Activated T-cell treated with anti-CD3 and anti-CD28 coated beads, Interleukin-2, amount 50 U/mL, for 1 hour (primary cell): Measurements from ENCODE around the gene NDUFAB1.
"Not testable (repeated sequence)": the region's sequence is repeated elsewhere in the genome, so short reads cannot be mapped to it uniquely, and the experiment has no call there.

Experiments used
- DNase-seq: peaks from one replicate; pipeline ENCODE4 v3.0.0-alpha.2; 2020

Gene NDUFAB1

DNA sequence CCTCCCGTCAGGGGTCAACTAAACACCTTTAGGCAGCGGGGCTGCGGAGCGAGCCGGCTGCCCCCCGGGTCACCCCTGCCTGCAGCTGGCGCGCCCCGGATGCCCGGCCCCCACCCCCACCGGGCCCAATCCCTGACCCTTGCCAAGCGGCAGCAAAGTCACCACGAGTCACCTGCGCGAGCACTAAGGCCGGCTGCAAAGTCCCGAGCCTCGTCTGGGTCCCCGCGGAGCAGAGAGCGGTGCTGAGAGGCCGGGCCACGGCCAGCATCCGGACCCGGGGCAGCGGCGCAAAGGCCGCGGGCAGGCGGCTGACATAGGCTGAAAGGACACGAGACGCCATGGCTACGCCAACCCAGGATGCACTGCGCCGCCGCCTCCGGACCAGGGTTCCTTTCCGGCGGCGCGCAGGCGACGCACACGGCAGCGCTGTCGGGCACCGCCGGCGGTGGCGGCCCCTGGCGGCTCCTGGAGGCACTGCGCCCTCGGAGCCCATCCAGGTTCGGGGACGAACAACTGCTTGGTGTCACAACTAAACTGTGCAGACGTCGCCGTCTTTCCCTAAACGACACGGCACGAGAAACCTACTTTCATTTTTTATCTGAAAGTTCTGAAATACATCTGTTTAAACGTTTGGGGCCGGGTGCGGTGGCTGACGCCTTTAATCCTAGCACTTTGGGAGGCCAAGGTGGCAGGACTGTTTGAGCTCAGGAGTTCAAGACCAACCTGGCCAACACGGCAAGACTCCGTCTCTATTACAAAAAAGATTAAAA lies at the start of gene NDUFAB1:
Gene NDUFAB1, minus strand, starts transcription at position 366 of the 770 bp plus-strand sequence. Its CDS starts 26 bp downstream, at position 340.
- DNase-seq: peak; percentile 95

DNA sequence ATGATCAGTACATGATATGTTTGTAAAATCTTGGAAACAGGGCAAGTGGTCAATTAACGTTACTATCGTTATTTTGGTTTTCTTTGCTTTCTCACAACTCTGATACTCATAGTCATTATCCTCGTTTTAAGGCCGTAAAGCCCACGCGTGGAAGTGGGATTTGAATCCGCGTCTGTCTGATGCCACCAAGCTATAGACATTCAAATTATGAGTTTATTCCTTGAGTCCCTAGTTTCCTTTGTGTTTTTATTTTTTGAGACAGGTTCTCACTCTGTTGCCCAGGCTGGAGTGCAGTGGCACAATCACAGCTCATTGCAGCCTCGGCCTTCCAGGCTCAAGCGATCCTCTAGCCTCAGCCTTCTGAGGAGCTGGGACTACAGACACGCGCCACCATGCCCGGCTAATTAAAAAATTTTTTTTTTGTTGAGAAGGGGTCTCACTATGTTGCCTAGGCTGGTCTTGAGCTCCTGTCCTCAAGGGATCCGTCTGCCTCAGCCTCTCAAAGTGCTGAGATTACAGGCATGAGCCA lies 46.2 kb upstream of the NDUFAB1 start:
- DNase-seq: no peak

DNA sequence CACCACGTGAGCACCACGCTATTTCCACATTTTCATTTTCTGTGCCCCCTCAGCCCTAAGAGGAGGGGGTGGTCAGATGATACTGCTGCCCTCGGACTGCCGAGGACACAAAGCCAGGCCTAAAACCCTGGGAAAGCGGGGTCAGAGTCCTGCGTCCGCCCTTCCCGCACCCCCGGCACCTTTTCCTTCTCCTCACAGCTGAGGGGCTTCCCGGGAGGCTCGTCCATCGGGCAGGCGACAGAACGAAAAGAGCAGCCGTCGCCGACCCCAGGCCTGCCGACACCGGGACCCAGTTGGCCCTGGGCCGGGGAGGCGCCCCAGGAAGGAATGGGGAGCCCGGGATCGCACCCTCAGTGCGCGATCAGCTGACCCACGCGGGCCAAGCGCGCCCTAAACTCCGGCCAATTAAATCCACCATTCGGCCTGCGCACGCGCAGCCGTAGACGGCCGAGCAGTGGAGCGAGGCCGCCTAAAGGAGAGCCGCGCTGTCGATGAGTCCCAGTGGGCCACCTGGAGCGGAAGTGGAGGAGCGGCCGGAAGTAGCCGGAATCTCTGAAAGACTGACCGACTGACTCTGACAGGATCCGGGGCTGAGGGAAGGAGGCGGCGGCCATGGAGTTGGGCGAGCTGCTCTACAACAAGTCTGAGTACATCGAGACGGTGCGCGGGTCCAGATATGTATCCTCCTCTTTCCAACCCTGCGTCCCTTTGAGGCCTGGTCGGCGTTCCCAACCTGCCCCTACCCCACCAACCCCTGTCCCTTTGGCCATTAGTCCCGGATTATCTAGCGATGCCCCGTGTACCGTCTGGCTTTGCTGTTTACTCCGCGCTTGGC lies 45.0 kb upstream of the NDUFAB1 start, which contains the start of the genes DCTN5 and PALB2:
Gene DCTN5, plus strand, starts transcription at position 536 of the 835 bp plus-strand sequence. Its CDS starts 77 bp downstream, at position 613.
Gene PALB2, minus strand, starts transcription at position 380 of the 835 bp plus-strand sequence. Its CDS starts 153 bp downstream, at position 227.
- DNase-seq: peak; percentile 81

DNA sequence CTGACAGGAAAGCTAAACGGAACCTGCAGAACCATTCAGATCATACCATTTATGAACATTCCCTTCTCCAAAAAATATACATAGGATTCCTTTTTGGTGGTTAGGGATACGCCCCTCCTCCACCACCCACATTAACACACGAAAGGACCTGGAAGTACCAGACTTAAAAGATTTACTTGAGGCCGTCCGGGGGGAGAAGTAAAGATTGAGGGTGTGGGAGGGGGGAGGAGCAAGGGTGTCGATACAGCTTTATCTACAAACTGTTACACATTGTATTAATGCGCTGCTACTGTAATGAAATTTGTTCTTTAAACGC lies 44.5 kb upstream of the NDUFAB1 start:
- DNase-seq: no peak

DNA sequence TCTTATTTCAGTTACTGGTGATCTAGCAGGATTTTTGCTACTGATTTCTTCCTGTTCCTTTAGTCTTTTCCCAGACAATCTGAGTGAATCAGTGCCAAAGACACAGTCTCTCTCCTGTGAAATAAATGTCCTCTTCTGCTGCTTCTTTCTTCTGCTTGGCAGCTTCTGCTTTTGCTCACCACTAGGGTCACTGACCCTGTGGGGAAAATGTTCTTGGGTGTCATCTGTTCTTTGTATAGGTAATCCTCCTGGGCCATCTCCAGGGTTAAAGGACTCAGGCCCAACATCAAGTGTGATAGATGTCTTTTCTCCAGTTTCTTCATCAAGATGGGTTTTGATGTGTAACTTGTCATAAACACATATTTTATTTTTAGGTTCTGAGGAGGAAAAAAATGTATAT lies 39.8 kb upstream of the NDUFAB1 start:
- no peak for DNase-seq

DNA sequence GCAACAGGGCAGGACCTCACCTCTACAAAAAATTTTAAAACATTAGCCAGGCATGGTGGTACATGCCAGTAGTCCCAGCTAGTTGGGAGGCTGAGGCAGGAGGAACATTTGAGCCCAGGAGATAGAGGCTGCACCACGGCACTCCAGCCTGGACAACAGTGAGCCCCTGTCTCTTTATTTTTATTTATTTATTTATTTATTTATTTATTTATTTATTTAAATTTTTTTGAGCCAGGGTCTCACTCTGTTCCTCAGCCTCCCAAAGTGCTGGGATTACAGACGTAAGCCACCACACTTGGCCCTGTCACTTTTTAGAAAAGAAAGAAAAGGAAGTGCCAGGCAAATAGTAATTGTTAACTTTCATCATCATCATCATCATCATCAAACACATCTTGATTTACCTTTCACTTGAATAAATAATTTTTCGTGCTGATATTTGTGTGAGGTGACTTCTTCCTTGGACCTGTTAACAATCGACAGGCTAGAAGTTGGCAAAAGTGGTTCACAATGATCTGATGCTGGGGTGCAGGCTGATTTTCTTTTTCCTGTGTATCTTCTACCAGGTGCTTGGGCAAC lies 38.4 kb upstream of the NDUFAB1 start:
- no peak for DNase-seq

DNA sequence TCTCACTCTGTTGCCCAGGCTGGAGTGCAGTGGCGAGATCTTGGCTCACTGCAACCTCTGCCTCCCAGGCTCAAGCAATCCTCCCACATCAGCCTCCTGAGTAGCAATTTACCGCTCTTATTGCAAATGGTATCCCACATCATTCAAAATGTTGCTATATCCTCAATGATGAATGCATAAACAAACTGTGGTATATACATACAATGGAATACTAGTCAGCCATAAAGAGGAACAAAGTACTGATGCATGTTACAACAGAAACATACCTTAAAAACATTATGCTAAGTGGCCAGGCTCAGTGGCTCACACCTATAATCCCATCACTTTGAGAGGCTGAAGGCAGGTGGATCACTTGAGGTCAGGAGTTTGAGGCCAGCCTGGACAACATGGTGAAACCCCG lies 35.8 kb upstream of the NDUFAB1 start:
- not testable (repeated sequence) for DNase-seq

DNA sequence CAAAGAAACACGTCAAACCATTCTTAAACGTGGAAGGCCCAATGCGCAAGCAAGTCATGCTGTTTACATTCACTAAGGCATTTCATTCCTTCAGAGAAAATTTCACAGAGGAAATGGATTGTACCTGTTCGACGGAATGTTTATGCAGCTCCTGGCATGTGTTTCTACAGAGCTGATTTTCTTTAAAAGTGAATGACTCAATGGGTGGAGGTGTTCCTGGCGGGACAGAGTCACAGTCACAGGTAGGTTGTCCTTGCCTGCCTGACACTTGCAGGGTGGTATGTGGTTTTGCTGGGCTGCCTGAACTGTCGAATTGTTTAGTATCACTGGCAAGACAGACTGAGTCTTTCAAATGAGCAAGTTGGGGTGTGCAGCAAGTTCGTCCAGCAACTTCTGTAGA lies 33.4 kb upstream of the NDUFAB1 start:
- DNase-seq: no peak

DNA sequence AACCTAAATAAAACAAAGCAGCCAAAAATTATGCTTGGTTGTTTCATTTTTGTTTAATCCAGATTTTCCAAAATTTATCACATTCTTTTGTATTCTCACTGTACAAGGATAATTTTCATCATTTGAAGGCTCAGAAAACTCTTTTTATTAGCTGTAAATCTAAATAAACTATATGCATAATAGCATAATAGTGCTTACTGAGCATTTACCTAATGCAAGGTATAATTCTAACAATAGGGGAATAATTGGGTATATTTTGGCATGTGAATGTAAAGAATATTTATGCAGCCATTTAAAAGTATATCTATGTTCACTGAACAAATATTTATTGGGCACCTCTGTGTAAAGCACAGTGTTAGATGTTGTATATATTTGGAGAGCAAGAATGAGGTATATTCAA lies 28.0 kb upstream of the NDUFAB1 start:
- no peak for DNase-seq

DNA sequence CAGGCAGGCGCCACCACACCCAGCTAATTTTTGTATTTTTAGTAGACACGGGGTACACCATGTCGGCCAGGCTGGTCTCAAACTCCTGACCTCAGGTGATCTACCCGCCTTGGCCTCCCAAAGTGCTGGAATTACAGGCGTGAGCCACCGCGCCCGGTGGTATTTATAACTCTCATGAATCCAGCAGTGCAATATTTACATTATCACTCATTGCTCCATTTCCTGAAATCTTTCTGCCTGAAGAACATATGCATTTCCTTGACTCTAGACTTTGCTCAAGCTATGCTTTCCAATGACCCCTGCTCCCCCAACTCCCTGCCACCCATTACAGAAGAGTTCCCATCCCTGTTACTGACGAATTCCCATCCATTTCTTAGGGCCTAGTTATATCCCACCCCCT lies 19.7 kb upstream of the NDUFAB1 start:
- no peak for DNase-seq

DNA sequence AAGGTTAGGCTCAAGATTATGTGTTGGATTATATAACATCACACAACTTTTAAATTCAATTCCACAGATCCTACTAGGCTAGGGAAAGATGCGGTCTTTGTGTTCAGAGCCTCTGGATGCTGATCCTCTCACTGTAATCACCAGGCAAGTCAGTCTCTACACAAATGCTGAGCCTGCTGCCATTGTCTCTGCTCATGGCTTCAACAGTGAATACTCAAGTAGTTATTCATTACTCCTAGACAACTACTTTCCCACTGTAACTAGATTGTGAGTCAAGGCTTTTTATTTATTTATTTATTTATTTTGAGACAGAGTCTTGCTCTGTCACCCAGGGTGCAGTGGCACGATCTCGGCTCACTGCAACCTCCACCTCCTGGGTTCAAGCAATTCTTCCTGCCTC lies 15.8 kb upstream of the NDUFAB1 start:
- no peak for DNase-seq

DNA sequence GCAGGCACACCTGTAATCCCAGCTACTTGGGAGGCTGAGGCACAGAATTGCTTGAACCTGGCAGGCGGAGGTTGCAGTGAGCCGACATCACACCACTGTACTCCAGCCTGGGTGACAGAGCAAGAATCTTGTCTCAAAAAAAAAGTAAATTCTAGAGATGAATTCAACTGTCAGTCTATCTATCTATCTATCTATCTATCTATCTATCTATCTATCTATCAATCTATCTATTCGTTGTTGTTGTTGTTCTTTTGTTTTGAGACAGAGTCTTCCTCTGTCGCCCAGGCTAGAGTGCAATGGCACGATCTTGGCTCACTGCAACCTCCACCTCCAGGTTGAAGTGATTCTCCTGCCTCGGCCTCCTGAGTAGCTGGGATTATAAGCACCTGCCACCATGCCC lies 14.8 kb upstream of the NDUFAB1 start:
- not testable (repeated sequence) for DNase-seq

DNA sequence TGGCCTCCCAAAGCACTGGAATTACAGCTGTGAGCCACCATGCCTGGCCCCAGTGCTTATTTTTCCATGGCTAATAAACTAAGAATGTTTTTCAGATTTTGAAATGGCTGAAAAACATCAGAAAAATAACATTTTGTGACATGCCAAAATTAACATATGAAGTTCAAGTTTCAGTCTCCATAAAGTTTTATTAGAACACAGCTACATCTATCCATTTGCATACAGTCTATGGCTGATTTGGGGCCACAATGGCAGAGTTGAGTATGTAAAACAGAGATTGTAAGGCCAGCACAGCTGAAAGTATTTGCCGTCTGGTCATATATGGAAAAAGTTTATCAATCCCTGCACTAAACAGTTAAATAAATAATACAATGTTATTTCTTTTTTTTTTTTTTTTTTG lies 13.8 kb upstream of the NDUFAB1 start:
- DNase-seq: no peak

DNA sequence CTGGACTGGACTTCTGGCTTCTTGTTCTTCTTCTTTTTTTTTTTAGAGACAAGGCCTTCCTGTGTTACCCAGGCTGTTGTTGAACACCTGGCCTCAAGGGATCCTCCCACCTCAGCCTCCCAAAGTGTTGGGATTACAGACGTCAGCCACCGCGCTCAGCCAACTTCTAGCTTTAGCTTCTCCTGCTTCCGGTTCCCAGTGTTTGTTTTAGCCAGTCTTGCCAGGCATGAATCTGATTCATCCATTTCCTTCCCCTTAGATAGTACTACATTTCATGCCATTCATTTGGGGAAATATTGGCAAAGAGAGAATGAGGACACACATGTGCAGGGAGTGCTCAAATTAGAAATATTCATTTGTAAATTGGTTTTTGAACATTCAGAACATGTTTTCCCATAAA lies 12.1 kb upstream of the NDUFAB1 start:
- no peak for DNase-seq

DNA sequence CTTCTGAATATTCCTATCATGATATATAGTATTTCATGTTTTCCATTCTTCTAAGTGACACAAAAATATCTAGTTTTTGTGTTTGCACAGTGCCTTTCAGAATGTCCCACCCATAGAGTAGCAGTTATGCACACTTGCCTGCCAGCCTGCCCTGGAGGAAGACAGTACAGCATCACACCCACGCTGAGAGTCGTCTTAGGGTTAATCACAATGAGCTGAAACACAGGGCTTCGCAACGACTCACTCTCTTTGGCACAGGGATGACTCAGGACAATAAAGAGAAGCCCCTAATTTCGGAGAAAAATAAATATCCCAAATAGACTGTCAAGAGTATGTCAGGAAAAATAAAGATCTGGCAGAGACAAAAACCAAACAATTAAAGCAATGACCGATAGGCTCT lies 11.6 kb upstream of the NDUFAB1 start:
- DNase-seq: no peak

DNA sequence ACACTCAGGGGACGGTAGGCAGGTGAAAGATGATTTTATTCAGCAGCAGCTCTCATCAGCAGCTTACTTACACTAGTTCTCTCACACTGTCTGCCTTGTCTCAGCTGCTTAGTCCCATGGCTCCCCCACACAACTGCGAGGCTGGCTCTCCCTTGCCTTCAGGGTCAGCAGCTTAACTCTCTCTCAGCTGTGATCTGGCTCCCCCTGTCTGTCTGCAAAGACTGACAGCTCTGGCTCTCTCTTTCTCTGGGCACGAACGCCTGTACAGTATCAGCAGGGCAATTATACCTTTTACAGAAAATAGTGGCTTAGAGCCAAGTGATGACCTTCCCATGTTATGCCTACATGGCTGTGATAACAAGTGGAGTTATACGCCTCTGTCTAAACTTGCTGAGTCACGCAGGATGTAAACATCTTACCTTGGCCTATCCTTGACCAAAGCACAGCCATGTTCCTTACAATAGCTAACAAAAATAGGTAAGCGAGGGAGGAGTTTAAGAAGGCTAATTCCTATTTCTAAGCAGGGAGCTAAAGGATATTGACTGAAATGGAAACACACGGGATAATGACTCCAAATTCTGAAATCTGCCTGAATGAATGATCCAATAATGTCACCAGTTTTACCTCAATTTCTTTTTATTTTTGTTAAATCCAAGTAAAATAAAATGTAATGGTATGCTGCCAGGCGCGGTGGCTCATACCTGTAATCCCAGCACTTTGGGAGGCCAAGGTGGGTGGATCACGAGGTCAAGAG lies 1.1 kb upstream of the NDUFAB1 start:
- peak; percentile 21 for DNase-seq

DNA sequence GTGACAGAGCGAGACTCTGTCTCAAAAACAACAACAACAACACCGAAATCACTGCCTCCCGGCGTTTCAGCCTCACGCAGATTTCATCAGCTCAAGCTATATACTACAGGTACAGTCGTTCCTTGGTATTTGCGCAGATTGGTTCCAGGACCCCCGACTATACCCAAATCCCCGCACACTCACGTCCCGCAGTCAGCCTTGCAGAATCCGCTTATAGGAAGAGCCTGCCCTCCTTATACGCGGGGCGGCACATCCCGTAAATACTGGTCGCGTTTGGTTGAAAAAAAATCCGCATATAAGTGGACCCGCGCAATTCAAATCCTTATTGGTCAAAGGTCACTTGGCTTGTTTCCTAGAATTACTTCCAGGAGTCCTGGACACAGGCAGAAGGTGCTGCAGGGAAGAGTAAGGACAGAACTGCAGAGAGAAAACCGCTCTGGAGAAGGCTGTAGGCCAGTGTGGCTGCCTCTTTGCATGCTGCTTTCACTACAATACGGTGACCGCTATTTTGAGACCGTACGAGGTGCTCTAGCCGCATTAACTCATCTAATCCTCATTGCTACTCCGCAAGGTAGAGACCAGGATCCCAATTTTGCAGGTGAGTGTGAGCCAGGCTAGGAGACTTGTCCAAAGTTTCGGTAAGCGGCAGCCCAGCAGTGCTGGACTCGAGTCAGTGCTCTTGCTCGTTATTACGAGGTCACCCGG lies 718 bp downstream of the NDUFAB1 start:
- DNase-seq: no peak

DNA sequence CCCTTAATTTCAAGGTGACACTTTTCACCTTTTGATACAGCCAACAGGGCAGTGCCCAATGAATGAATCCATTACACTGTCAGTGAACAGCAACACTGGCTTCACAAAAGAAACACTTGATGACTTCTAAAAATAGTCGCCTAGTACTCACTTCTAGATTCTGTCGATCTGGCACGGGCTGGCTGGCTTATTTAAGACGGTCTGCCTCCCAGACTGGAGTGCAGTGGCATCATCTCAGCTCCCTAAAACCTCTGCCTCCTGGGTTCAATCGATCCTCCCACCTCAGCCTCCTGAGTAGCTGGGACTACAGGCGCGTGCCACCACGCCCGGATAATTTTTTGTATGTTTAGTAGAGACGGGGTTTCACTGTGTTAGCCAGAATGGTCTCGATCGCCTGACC lies 1.9 kb downstream of the NDUFAB1 start:
- no peak for DNase-seq

DNA sequence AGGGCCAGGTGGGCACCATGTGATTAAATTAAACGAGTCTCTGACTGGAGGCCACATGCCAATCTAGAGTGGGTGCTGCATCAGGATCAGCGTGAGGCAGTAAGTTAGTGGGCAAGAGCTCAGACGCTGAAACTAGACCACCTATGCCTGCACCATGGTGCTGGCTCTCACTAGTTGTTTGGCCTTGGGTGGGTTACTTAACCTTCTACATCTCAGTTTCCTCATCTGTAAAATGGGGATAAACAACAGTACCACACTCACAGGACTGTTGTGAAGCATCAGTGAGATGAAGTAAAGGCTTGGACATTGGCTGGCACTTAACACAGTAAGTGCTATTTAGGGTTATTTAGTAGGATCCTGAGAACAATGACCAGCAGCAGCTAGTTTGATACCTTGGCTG lies 5.9 kb downstream of the NDUFAB1 start:
- DNase-seq: no peak

DNA sequence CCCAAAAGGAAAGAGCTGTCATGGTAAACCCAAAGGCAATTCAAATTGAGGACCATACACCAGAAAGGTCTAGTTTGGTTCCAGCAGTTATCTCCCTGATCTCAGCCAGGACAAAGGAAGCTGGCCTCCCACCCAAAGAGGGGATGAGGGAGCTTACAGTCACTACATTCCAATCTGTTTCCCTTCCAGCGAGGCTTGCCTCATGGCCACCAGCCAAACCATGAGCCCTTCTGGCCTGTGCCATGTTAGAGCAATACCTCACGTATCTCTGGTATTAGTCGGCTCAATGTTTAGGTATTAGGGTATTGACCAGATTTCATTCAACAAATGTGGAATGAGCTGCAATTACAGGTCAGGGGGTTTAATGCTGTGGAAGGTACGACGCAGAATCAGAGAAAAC lies 8.4 kb downstream of the NDUFAB1 start:
- no peak for DNase-seq

DNA sequence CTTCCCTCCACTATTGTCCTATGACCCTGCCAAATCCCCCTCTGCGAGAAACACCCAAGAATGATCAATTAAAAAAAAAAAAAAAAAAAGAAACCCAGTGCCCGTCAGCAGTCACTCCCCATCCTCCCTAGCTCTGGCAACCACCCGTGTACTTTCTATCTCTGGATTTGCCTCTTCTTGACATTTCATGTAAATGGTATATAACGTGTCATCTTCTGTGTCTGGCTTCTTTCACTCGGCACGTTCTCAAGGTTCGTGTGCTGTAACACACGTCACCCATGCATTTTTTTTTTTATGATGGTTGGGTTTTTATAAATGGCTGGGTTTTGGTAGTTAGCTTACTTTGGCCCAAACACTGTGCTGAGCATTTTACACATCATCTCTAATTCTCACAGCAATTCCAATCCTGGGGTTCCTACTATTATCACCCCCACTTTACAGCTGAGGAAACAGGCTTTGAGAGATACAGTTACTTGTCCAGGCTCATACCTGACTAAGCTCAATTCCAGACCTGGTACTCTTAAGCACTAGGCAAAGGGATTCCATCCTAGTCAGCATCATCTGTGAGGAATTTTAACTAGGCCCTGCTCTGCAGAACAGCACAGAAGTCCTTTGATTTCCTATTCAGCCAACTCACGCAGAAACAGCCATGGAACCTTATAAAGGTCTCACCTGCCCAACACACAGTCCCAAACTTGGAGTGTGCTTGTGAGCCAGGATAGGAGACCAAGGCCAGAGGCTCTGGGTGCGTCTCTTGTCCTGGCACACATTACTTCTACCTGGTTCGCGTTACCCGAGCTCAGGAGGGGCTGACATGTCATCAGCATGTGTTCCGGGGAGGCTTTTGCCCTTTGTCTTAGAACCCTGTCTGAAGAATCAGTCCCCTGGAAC lies 11.7 kb downstream of the NDUFAB1 start:
- no peak for DNase-seq
